B cell (primary cell): ENCODE data around the gene CEP170. TPM values are rescaled to one million over a fixed set of nuclear protein-coding genes. Genes with fewer than 3 reads are reported as not detected.
A peak's percentile ranks its signal among the peaks of the same experiment; 100 is the strongest.

Experiments
- ATAC-seq: fragments of 200-7000 bp; cut with Tn5 transposase; one replicate; pipeline ENCODE4 v1.10.0; 2021; ENCODE audit warnings: low read depth, mild to moderate bottlenecking, moderate number of reproducible peaks, moderate library complexity
- CTCF ChIA-PET: fragments of 350-600 bp; sonication (Branson Sonifier 250); formaldehyde crosslinking; loops from one replicate; lab custom pipeline; 2021; ENCODE audit warnings: antibody characterized with exemption, inconsistent platforms; lab: Charles Lee
- POLR2A ChIA-PET: fragments of 350-600 bp; sonication (Branson Sonifier 250); formaldehyde crosslinking; loops from one replicate; lab custom pipeline; 2021; ENCODE audit warnings: antibody characterized with exemption; lab: Charles Lee
- DNase-seq: peaks from one replicate; pipeline ENCODE4 v3.0.0; 2013
- H2AFZ ChIP-seq: 2 replicates; pipeline ENCODE4 v1.6.1; 2012; ENCODE audit warnings: mild to moderate bottlenecking, low read depth, low read length; ENCODE audit not compliant: insufficient read depth, poor library complexity, severe bottlenecking
- H3K27ac ChIP-seq, 2 donors: 1 replicate in 1 of 2; 2 replicates in 1 of 2; pipeline ENCODE4 v1.5.1; 2012 to 2013; ENCODE audit warnings: low read length in 2 of 2, mild to moderate bottlenecking in 2 of 2, moderate library complexity in 1 of 2
- H3K27me3 ChIP-seq, 4 experiments: fragments of 200-600 bp in 1 of 4; sonication (generic) in 1 of 4; replicated peaks in 1 of 4; 1 replicate in 2 of 4; 2 replicates in 2 of 4; pipeline versions ENCODE4 v1.6.1 to v1.7.0; 2013 to 2016; ENCODE audit warnings: low read length in 3 of 4, mild to moderate bottlenecking in 2 of 4, mixed read lengths in 1 of 4, moderate library complexity in 1 of 4; ENCODE audit not compliant: insufficient read depth in 4 of 4, control insufficient read depth in 3 of 4; ENCODE audit errors: control extremely low read depth in 1 of 4
- H3K36me3 ChIP-seq, 2 experiments: replicated peaks in 1 of 2; 1 replicate in 1 of 2; 2 replicates in 1 of 2; pipeline versions ENCODE4 v1.6.1 to v1.7.1; 2013; ENCODE audit warnings: low read length in 1 of 2; ENCODE audit not compliant: insufficient read depth in 2 of 2, control insufficient read depth in 1 of 2; ENCODE audit errors: control extremely low read depth in 1 of 2, extremely low read depth in 1 of 2
- H3K4me1 ChIP-seq, 2 donors: fragments of 200-600 bp in 1 of 2; sonication (generic) in 1 of 2; 1 replicate in 1 of 2; 2 replicates in 1 of 2; pipeline versions ENCODE4 v1.5.1 to v1.6.1; 2013 to 2017; ENCODE audit warnings: low read length in 2 of 2; ENCODE audit not compliant: control insufficient read depth in 2 of 2, insufficient read depth in 2 of 2
- H3K4me2 ChIP-seq: replicated peaks from 2 replicates; pipeline ENCODE3; 2012; ENCODE audit warnings: mild to moderate bottlenecking, low read depth, low read length; ENCODE audit not compliant: poor library complexity, severe bottlenecking
- H3K4me3 ChIP-seq, 5 experiments: fragments of 200-600 bp in 1 of 5; sonication (generic) in 1 of 5; 1 replicate in 3 of 5; 2 replicates in 2 of 5; pipeline versions ENCODE4 v1.5.1 to v1.7.0; 2011 to 2016; ENCODE audit warnings: low read length in 4 of 5, mild to moderate bottlenecking in 4 of 5, low read depth in 2 of 5, control low read depth in 1 of 5, moderate library complexity in 1 of 5; ENCODE audit not compliant: insufficient read depth in 1 of 5; ENCODE audit errors: control extremely low read depth in 1 of 5, extremely low read depth in 1 of 5
- H3K79me2 ChIP-seq: fragments of 200-600 bp; sonication (generic); one replicate; pipeline ENCODE4 v1.6.0; 2016; ENCODE audit warnings: low read length; ENCODE audit not compliant: control insufficient read depth, insufficient read depth
- H3K9ac ChIP-seq: fragments of 200-600 bp; sonication (generic); 2 replicates; pipeline ENCODE4 v1.6.1; 2017; ENCODE audit warnings: mild to moderate bottlenecking, low read length, moderate library complexity
- H3K9me3 ChIP-seq, 3 donors: one replicate each; pipeline versions ENCODE4 v1.6.1 to v1.7.1; 2013; ENCODE audit warnings: low read length in 2 of 3; ENCODE audit not compliant: control insufficient read depth in 2 of 3, insufficient read depth in 1 of 3; ENCODE audit errors: control extremely low read depth in 1 of 3
- H4K20me1 ChIP-seq: 2 replicates; pipeline ENCODE4 v1.6.0; 2012; ENCODE audit warnings: mild to moderate bottlenecking, low read length; ENCODE audit not compliant: insufficient read depth, control insufficient read depth, poor library complexity, severe bottlenecking
- H3K27ac Mint-ChIP-seq: one replicate; pipeline ENCODE4 v1.8.0; 2021; ENCODE audit warnings: mixed read lengths
- H3K27me3 Mint-ChIP-seq: one replicate; pipeline ENCODE4 v1.8.0; 2021; ENCODE audit warnings: mixed read lengths
- H3K4me1 Mint-ChIP-seq: one replicate; pipeline ENCODE4 v1.8.0; 2021; ENCODE audit warnings: mixed read lengths
- H3K4me3 Mint-ChIP-seq: one replicate; pipeline ENCODE4 v1.8.0; 2021; ENCODE audit warnings: mixed read lengths
- H3K9me3 Mint-ChIP-seq: one replicate; pipeline ENCODE4 v1.8.0; 2022; ENCODE audit warnings: mixed read lengths; ENCODE audit not compliant: insufficient read depth
- CTCF ChIP-seq: fragments of 200-600 bp; IDR thresholded peaks from one replicate; pipeline ENCODE4 v1.8.0; 2022; ENCODE audit warnings: antibody characterized with exemption, mild to moderate bottlenecking
- EZH2 ChIP-seq: IDR thresholded peaks from 2 replicates; pipeline ENCODE4 v1.6.1; 2012; ENCODE audit warnings: borderline replicate concordance, low read depth, mild to moderate bottlenecking, moderate library complexity, low read length; ENCODE audit not compliant: insufficient read depth, poor library complexity, severe bottlenecking
- WGBS: methylation state at CpG from one replicate; pipeline ENCODE4 v1.1.5; 2013; ENCODE audit warnings: missing lambda C conversion rate; ENCODE audit not compliant: insufficient coverage; 5-methylcytosine and 5-hydroxymethylcytosine counted together
- intact Hi-C: fragments of 100-400 bp; cut with micrococcal nuclease; formaldehyde crosslinking; loops from one replicate; pipeline ENCODE4 v1.10.0; 2022
- polyA plus RNA-seq: library from polyadenylated mRNA; depleted of rRNA; stranded (reverse); fragments of >200 nt; gene quantifications from 2 replicates; pipeline ENCODE4 v1.2.3, GENCODE V29; 2012
- total RNA-seq, 2 donors: library from RNA; stranded (reverse); fragments of 120-200 nt in 1 of 2; gene quantifications; 1 replicate in 1 of 2; 2 replicates in 1 of 2; pipeline versions ENCODE4 v1.2.3 to v1.2.4, GENCODE V29; 2013 to 2022

The CEP170 gene
- total and polyA plus RNA-seq, 2 donors (not counting 1 experiment from before 2014, with no cell fraction given), result 27.3 to 145 TPM

- H4K20me1 ChIP-seq, result no peaks in the 10 kb centered on the region
- peak overlapping the region; percentile 75 to 100 (median 94) for H3K4me3 ChIP-seq
- Mint-ChIP-seq H3K27ac (peak overlapping the region; percentile 98), H3K4me3 (peak overlapping the region; percentile 99), H3K9me3 (no peaks in the 10 kb centered on the region), H3K27me3 (no peaks in the 10 kb centered on the region), H3K4me1 (peaks cover 50% of the 10 kb centered on the region)
- H3K27ac ChIP-seq, result peak overlapping the region; percentile 68 to 97
- POLR2A ChIA-PET, result interaction anchor here (1.5 to 2.1 kb wide), 5 partner anchors 8 to 793 kb away, joined by 3 to 6 read pairs (median 4); no protein-coding TSS in a partner anchor
- DNase-seq, result peak; percentile 69
- H3K4me2 ChIP-seq, result peak overlapping the region; percentile 84
- TF ChIP-seq CTCF (no peak), EZH2 (no peak)
- WGBS, result under 1% methylated on average over 42 of the region's 50 CpGs
- intact Hi-C loops, result loop anchor here (2.0 to 10.0 kb wide), 3 partner anchors 58 to 1720 kb away; partner anchors contain the start of genes EXO1 and KMO
- no peaks in the 10 kb centered on the region for H3K36me3 ChIP-seq
- no peaks in the 10 kb centered on the region for H3K27me3 ChIP-seq
- no peak for ATAC-seq
- CTCF ChIA-PET, result interaction anchor here (1.4 to 1.8 kb wide), 5 partner anchors 8 to 1643 kb away, joined by 3 to 9 read pairs (median 4); no protein-coding TSS in a partner anchor
- H2AFZ ChIP-seq, result peak overlapping the region; percentile 88
- no peaks in the 10 kb centered on the region for H3K9me3 ChIP-seq
- peaks cover 19 to 29% of the 10 kb centered on the region in 2 donors for H3K4me1 ChIP-seq
- H3K79me2 ChIP-seq, result peaks cover 83% of the 10 kb centered on the region
- H3K9ac ChIP-seq, result peak overlapping the region; percentile 95
Observed at GRCh38 chr1:243254233-243254926, 701 bp downstream of the CEP170 start.

DNA sequence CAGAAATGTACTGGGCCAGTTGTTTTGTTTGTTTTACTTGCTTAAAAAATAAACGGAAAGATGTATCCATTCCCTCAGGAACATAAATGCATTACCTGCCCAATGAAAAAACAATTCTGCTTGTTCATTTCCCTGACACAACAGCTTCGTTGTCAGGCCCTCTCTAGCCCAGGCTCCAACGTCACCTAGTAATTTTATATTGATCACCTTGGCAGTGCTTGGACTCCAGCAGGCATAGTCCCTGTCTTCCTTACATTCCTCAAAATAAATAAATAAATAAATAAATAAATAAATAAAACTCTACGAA lies 1.2 kb downstream of the CEP170 start:
- intact Hi-C loops, result loop anchor here (2.0 to 10.0 kb wide), 3 partner anchors 59 to 1719 kb away; partner anchors contain the start of genes EXO1 and KMO
- Histone ChIP-seq H2AFZ (peak overlapping the region; percentile 88), H3K4me3 (peak overlapping the region; percentile 53 to 96 (median 87)), H3K4me2 (peak overlapping the region; percentile 84), H4K20me1 (no peaks in the 10 kb centered on the region), H3K36me3 (no peaks in the 10 kb centered on the region), H3K79me2 (peaks cover 83% of the 10 kb centered on the region), H3K4me1 (peaks cover 19 to 29% of the 10 kb centered on the region in 2 donors), H3K9me3 (no peaks in the 10 kb centered on the region), H3K27me3 (no peaks in the 10 kb centered on the region), H3K27ac (peak overlapping the region; percentile 68 to 97), H3K9ac (peak overlapping the region; percentile 95)
- POLR2A ChIA-PET, result interaction anchor here (1.5 kb wide), 1 partner anchor 59 kb away, joined by 4 read pairs; no protein-coding TSS in a partner anchor
- WGBS, result 7% methylated on average over 3 of the region's 4 CpGs
- ATAC-seq, result no peak
- TF ChIP-seq CTCF, result no peak
- no peak for TF ChIP-seq EZH2
- H3K9me3 Mint-ChIP-seq, result no peaks in the 10 kb centered on the region
- H3K27ac Mint-ChIP-seq, result peak overlapping the region; percentile 77
- peaks cover 53% of the 10 kb centered on the region for H3K4me1 Mint-ChIP-seq
- DNase-seq, result no peak
- peak overlapping the region; percentile 99 for H3K4me3 Mint-ChIP-seq
- CTCF ChIA-PET, result interaction anchor here (1.5 to 1.7 kb wide), 2 partner anchors 33 kb away, joined by 3 read pairs; no protein-coding TSS in a partner anchor
- H3K27me3 Mint-ChIP-seq, result no peaks in the 10 kb centered on the region
